HepG2 (cell line): Measurements from ENCODE around the gene ACAP3. TPM values are rescaled to one million over a fixed set of nuclear protein-coding genes. Genes with fewer than 3 reads are reported as not detected.
A peak's percentile ranks its signal among the peaks of the same experiment; 100 is the strongest.

Experiments used
- CTCF ChIP-seq: sonication (generic); formaldehyde crosslinking; IDR thresholded peaks from 2 replicates; pipeline ENCODE4 v1.5.0; 2020; ENCODE audit warnings: mild to moderate bottlenecking, missing genetic modification reagents, moderate library complexity
- HOXA3 ChIP-seq: sonication (generic); formaldehyde crosslinking; IDR thresholded peaks from 2 replicates; pipeline ENCODE4 v1.5.0; 2020; ENCODE audit warnings: missing genetic modification reagents
- IRF9 ChIP-seq: sonication (generic); formaldehyde crosslinking; IDR thresholded peaks from 2 replicates; pipeline ENCODE4 v1.8.0; 2022; ENCODE audit warnings: missing genetic modification reagents, mild to moderate bottlenecking, borderline replicate concordance
- NR2C2 ChIP-seq: sonication (generic); formaldehyde crosslinking; IDR thresholded peaks from 2 replicates; pipeline ENCODE4 v1.4.0; 2020; ENCODE audit warnings: missing genetic modification reagents, mild to moderate bottlenecking, moderate library complexity, borderline replicate concordance
- SALL1 ChIP-seq: sonication (generic); formaldehyde crosslinking; IDR thresholded peaks from 2 replicates; pipeline ENCODE4 v1.8.0; 2022; ENCODE audit warnings: mild to moderate bottlenecking, missing genetic modification reagents
- SP4 ChIP-seq: sonication (generic); formaldehyde crosslinking; IDR thresholded peaks from 2 replicates; pipeline ENCODE4 v1.8.1; 2023; ENCODE audit warnings: mild to moderate bottlenecking, missing genetic modification reagents
- ZFX ChIP-seq: sonication (generic); formaldehyde crosslinking; IDR thresholded peaks from 2 replicates; pipeline ENCODE4 v1.4.0; 2020; ENCODE audit warnings: mild to moderate bottlenecking, low read depth, missing genetic modification reagents, moderate library complexity
- ZNF317 ChIP-seq: sonication (generic); formaldehyde crosslinking; IDR thresholded peaks from 2 replicates; pipeline ENCODE4 v1.5.0; 2020; ENCODE audit warnings: mild to moderate bottlenecking, missing genetic modification reagents
- ZNF441 ChIP-seq: sonication (generic); formaldehyde crosslinking; IDR thresholded peaks from 2 replicates; pipeline ENCODE4 v1.7.0; 2021; ENCODE audit warnings: missing genetic modification reagents, borderline replicate concordance
- ZNF713 ChIP-seq: sonication (generic); formaldehyde crosslinking; IDR thresholded peaks from 2 replicates; pipeline ENCODE4 v1.4.0; 2020; ENCODE audit warnings: mild to moderate bottlenecking, missing genetic modification reagents
- ZNF766 ChIP-seq: sonication (generic); formaldehyde crosslinking; IDR thresholded peaks from 2 replicates; pipeline ENCODE4 v1.5.0; 2020; ENCODE audit warnings: missing genetic modification reagents, borderline replicate concordance
- polyA plus RNA-seq, 8 experiments: library from polyadenylated mRNA; depleted of rRNA in 3 of 8; stranded (reverse) in 7 of 8; unstranded in 1 of 8; fragments of >200 nt; fragmentation: Illumina TruSeq in 4 of 8; extraction: Trizol in 4 of 8; gene quantifications; 2 replicates each; pipeline versions ENCODE4 v1.2.1 to v1.2.3, GENCODE V29; 2011 to 2016; ENCODE audit warnings: low read depth in 4 of 8, missing spikeins in 1 of 8, mixed read lengths in 1 of 8; ENCODE audit not compliant: insufficient read depth in 1 of 8
- total RNA-seq, 5 experiments: library from RNA; depleted of rRNA; stranded (reverse); fragments of >200 nt; fragmentation: Illumina TruSeq; extraction: Trizol; gene quantifications; 2 replicates each; pipeline ENCODE4 v1.2.3, GENCODE V29; 2016; ENCODE audit warnings: low read depth in 1 of 5

Gene ACAP3
- total and polyA plus RNA-seq, 2 of the 13 experiments (the other 11 are each of a cell fraction or from before 2014, with no cell fraction given) = 29.4 to 50.8 TPM

GRCh38 chr1:1349256-1350012, 41.7 kb upstream of the ACAP3 start, which contains the start of gene DVL1 (continued):
- TF ChIP-seq IRF9 (CRISPR knock-in tag) = no peak
- 0 out of 2 replicates have a peak, but pooled peaks have one; percentile 31 for TF ChIP-seq ZNF441 (CRISPR knock-in tag)
- TF ChIP-seq SALL1 (CRISPR knock-in tag) = peak; percentile 36; the same call in 1 of the 2 replicates
- TF ChIP-seq ZNF713 (CRISPR knock-in tag) = no peak
- peak; percentile 35; the same call in 1 of the 2 replicates for TF ChIP-seq SP4 (CRISPR knock-in tag)
- peak; percentile 8; the same call in 1 of the 2 replicates for TF ChIP-seq HOXA3
- no peak for TF ChIP-seq ZNF317 (CRISPR knock-in tag)
- TF ChIP-seq ZFX (CRISPR knock-in tag) = peak; percentile 81
- TF ChIP-seq ZNF766 (CRISPR knock-in tag) = no peak
- TF ChIP-seq CTCF = peak; percentile 78
- 0 out of 2 replicates have a peak, but pooled peaks have one; percentile 27 for TF ChIP-seq NR2C2 (CRISPR knock-in tag)
